Measurements from ENCODE around the gene DNAJB1.

The DNAJB1 gene

DNA sequence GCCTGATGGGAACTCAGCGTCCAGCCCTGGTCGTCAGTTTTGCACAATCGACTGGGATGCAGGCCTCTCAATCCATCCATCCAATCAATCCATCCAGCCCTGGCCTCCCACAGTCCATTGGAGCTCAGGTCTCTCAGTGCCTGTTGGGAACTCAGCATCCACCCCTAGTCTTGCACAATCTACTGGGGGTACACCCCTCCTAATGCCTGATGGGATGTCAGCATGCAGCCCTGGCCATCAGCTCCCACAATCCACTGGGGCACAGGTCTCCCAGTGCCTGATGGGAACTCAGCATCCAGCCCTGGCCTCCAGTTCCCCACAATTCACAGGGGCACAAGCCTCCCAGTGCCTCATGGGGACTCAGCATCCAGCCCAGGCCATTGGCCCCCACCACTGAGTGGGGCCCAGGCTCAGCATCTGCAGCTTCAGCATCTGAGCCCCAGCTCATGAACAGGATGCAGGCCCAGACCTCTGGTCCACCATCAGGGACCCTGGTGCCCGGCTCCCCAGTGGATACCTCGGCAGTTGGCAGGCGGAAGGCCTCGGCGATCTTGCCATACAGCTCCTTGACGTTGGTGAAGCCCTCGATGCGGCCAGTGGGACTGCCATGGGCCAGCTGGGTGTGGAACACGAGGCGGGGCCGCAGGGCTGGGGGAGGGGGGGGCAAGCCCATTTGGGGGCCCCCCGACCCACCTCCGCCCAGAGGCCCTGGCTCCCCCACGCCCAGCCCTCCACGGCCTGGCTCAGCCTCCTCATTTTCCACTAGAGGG is 35.8 kb downstream of the DNAJB1 start:
- no peak overlapping the region for H3K14ac ChIP-seq (ENCODE audit: low read length)
- no peak overlapping the region for H2BK12ac ChIP-seq (ENCODE audit: low read length)
- no peak overlapping the region for H2AK5ac ChIP-seq (ENCODE audit: low read length)
- H2BK120ac ChIP-seq (ENCODE audit: insufficient read depth, low read length, poor library complexity), result no peak overlapping the region
- H4K8ac ChIP-seq (ENCODE audit: low read depth, low read length), result no peak overlapping the region
- H3K9ac ChIP-seq (ENCODE audit: low read length), result no peak overlapping the region
- no peaks in the 10 kb centered on the region for H3K4me1 ChIP-seq (ENCODE audit: control insufficient read depth in 1 of 2, insufficient read depth in 2 of 2, low read length in 2 of 2)
- H3K4me3 ChIP-seq (ENCODE audit: low read depth, low read length), result no peak overlapping the region
- H3K36me3 ChIP-seq (ENCODE audit: control insufficient read depth in 1 of 2, insufficient read depth in 2 of 2, low read length in 2 of 2), result peaks cover 44 to 45% of the 10 kb centered on the region in 2 experiments
- H3K4ac ChIP-seq (ENCODE audit: low read depth, low read length), result no peak overlapping the region
- no peak overlapping the region for H4K91ac ChIP-seq (ENCODE audit: low read depth, low read length)
- no peaks in the 10 kb centered on the region for H3K27me3 ChIP-seq (ENCODE audit: insufficient read depth, low read length)
- H3K79me1 ChIP-seq (ENCODE audit: low read length), result no peaks in the 10 kb centered on the region
- no peak overlapping the region for H2AFZ ChIP-seq (ENCODE audit: insufficient read depth, low read length, poor library complexity)
- H2BK5ac ChIP-seq (ENCODE audit: low read depth, low read length, poor library complexity), result no peak overlapping the region
- H3K27ac ChIP-seq (ENCODE audit: low read depth, low read length), result no peak overlapping the region
- no peak for DNase-seq
- H4K12ac ChIP-seq (ENCODE audit: low read depth, low read length), result no peak overlapping the region
- WGBS (ENCODE audit: extremely low coverage, insufficient coverage, insufficient read length), result no CpG with 5 or more reads among the region's 18 CpGs
- no peaks in the 10 kb centered on the region for H3K79me2 ChIP-seq (ENCODE audit: control insufficient read depth, insufficient read depth, low read length, poor library complexity)
- no peaks in the 10 kb centered on the region for H3K9me3 ChIP-seq (ENCODE audit: insufficient read depth, low read depth, low read length)
- H3K23ac ChIP-seq (ENCODE audit: low read length), result no peak overlapping the region
- no peak overlapping the region for H3K18ac ChIP-seq (ENCODE audit: low read length)
- H3K4me2 ChIP-seq (ENCODE audit: low read length), result no peak overlapping the region

DNA sequence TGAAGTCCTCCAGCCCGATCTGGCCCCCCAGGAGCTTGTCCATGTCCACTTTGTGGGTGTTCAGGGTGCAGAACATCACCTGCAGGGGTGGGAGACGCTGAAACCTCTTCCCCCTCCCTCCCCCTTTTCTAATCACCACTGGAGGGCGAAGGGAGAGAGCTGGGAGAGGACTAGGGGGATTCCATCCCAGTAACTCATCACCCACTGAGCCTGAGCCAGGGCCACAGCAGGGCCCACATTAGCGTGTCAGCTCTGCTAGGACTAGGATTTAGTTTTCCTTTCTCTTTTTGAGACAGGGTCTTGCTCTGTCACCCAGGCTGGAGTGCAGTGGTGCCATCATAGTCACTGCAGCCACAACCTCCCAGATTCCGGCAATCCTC is 37.5 kb downstream of the DNAJB1 start:
- Histone ChIP-seq H2BK5ac (ENCODE audit: low read depth, low read length, poor library complexity) (no peak overlapping the region), H4K12ac (ENCODE audit: low read depth, low read length) (no peak overlapping the region), H3K23ac (ENCODE audit: low read length) (no peak overlapping the region), H4K8ac (ENCODE audit: low read depth, low read length) (no peak overlapping the region), H3K4me3 (ENCODE audit: low read depth, low read length) (no peak overlapping the region), H3K14ac (ENCODE audit: low read length) (no peak overlapping the region), H3K79me1 (ENCODE audit: low read length) (no peaks in the 10 kb centered on the region), H3K4me2 (ENCODE audit: low read length) (no peak overlapping the region), H4K91ac (ENCODE audit: low read depth, low read length) (no peak overlapping the region), H3K9ac (ENCODE audit: low read length) (no peak overlapping the region), H3K27me3 (ENCODE audit: insufficient read depth, low read length) (no peaks in the 10 kb centered on the region), H3K79me2 (ENCODE audit: control insufficient read depth, insufficient read depth, low read length, poor library complexity) (no peaks in the 10 kb centered on the region), H2AK5ac (ENCODE audit: low read length) (no peak overlapping the region), H2AFZ (ENCODE audit: insufficient read depth, low read length, poor library complexity) (no peak overlapping the region), H3K9me3 (ENCODE audit: insufficient read depth, low read depth, low read length) (no peaks in the 10 kb centered on the region), H3K36me3 (ENCODE audit: control insufficient read depth in 1 of 2, insufficient read depth in 2 of 2, low read length in 2 of 2) (peaks cover 42 to 47% of the 10 kb centered on the region in 2 experiments), H3K4ac (ENCODE audit: low read depth, low read length) (no peak overlapping the region), H2BK12ac (ENCODE audit: low read length) (no peak overlapping the region), H3K18ac (ENCODE audit: low read length) (no peak overlapping the region), H3K4me1 (ENCODE audit: control insufficient read depth in 1 of 2, insufficient read depth in 2 of 2, low read length in 2 of 2) (no peaks in the 10 kb centered on the region), H2BK120ac (ENCODE audit: insufficient read depth, low read length, poor library complexity) (no peak overlapping the region), H3K27ac (ENCODE audit: low read depth, low read length) (no peak overlapping the region)
- WGBS (ENCODE audit: extremely low coverage, insufficient coverage, insufficient read length), result no CpG with 5 or more reads among the region's 5 CpGs
- no peak for DNase-seq

DNA sequence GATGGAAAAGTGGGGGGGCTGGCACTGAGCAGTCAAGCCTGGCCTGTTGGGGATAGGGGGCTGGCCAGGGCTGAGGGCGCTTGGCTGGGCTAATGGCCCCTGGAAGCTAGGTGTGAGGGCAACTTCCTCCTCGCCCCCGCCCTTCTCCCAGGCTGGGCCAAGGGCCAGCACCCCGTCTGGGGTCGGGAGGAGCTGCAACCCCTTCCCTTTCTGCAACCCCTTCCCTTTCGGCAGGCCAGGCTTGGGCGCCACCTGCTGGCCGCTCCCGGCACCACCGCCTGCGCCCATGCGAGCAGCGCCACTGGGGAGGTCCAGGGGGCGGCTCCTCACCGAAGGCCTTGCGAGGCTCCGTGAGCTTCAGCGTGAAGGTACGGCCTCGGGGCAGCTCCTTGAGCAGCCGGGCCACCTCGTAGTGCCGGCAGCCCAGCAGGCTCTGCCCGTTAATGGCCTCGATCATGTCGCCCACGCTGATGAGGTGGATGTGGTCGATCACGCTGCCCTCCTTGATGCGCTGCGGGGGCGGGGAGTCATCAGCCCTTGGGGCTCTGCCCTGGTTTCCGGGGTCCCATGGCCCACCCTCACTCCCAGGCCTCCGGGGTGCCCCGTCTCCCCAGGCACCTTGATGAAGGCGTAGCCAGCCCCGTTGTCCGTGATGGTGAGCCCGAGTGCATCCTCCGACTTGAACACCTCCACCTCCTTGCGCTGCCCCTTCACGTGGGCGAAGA is 38.1 kb downstream of the DNAJB1 start:
- Histone ChIP-seq H3K36me3 (ENCODE audit: control insufficient read depth in 1 of 2, insufficient read depth in 2 of 2, low read length in 2 of 2) (peaks cover 42 to 47% of the 10 kb centered on the region in 2 experiments), H3K79me1 (ENCODE audit: low read length) (no peaks in the 10 kb centered on the region), H3K14ac (ENCODE audit: low read length) (no peak overlapping the region), H3K9me3 (ENCODE audit: insufficient read depth, low read depth, low read length) (no peaks in the 10 kb centered on the region), H3K4me1 (ENCODE audit: control insufficient read depth in 1 of 2, insufficient read depth in 2 of 2, low read length in 2 of 2) (no peaks in the 10 kb centered on the region), H3K27ac (ENCODE audit: low read depth, low read length) (no peak overlapping the region), H4K12ac (ENCODE audit: low read depth, low read length) (no peak overlapping the region), H3K27me3 (ENCODE audit: insufficient read depth, low read length) (no peaks in the 10 kb centered on the region), H3K9ac (ENCODE audit: low read length) (no peak overlapping the region), H3K4me3 (ENCODE audit: low read depth, low read length) (no peak overlapping the region), H3K4ac (ENCODE audit: low read depth, low read length) (no peak overlapping the region), H4K8ac (ENCODE audit: low read depth, low read length) (no peak overlapping the region), H4K91ac (ENCODE audit: low read depth, low read length) (no peak overlapping the region), H3K18ac (ENCODE audit: low read length) (no peak overlapping the region), H2AFZ (ENCODE audit: insufficient read depth, low read length, poor library complexity) (no peak overlapping the region), H2AK5ac (ENCODE audit: low read length) (no peak overlapping the region), H3K23ac (ENCODE audit: low read length) (no peak overlapping the region), H3K4me2 (ENCODE audit: low read length) (no peak overlapping the region), H3K79me2 (ENCODE audit: control insufficient read depth, insufficient read depth, low read length, poor library complexity) (no peaks in the 10 kb centered on the region), H2BK5ac (ENCODE audit: low read depth, low read length, poor library complexity) (no peak overlapping the region), H2BK12ac (ENCODE audit: low read length) (no peak overlapping the region), H2BK120ac (ENCODE audit: insufficient read depth, low read length, poor library complexity) (no peak overlapping the region)
- no CpG with 5 or more reads among the region's 43 CpGs for WGBS (ENCODE audit: extremely low coverage, insufficient coverage, insufficient read length)
- peak; percentile 55 to 72 for DNase-seq

DNA sequence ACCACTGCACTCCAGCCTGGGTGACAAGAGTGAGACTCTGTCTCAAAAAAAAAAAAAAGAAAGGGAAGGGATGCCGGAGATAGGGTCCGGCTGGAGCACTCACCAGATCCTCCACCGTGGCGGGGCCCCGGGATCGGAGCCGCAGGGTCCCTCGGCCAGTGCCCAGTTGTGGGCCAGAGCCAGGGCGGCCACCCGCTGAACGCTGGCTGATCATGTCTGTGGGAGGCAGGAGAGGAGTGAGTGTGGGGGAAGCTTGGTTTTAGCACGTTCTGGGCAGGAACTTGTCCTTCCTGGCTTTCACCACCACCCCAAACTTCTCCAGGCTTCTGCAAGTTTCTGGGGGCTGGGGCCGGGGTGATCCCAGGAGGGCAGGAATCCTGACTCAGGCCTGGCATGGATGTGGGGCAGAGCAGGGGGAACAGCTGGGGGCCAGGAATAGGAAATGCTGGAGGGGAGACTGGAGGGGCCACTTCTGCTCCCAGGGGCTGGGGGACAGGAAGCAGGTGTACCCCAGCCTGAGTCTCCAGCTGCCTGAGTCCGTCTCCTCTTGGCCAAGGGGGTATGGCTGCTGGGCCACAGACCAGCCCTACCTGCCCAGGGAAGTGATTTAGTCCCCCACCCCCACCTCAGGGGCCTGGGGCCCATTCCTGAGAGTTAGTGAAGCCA is 38.8 kb downstream of the DNAJB1 start:
- H3K4me2 ChIP-seq (ENCODE audit: low read length), result no peak overlapping the region
- no peak overlapping the region for H3K23ac ChIP-seq (ENCODE audit: low read length)
- H4K8ac ChIP-seq (ENCODE audit: low read depth, low read length), result no peak overlapping the region
- no peak overlapping the region for H2BK12ac ChIP-seq (ENCODE audit: low read length)
- H3K27me3 ChIP-seq (ENCODE audit: insufficient read depth, low read length), result no peaks in the 10 kb centered on the region
- H3K9ac ChIP-seq (ENCODE audit: low read length), result no peak overlapping the region
- DNase-seq, result no peak
- H3K4ac ChIP-seq (ENCODE audit: low read depth, low read length), result no peak overlapping the region
- H3K14ac ChIP-seq (ENCODE audit: low read length), result no peak overlapping the region
- H3K9me3 ChIP-seq (ENCODE audit: insufficient read depth, low read depth, low read length), result no peaks in the 10 kb centered on the region
- no peak overlapping the region for H2BK5ac ChIP-seq (ENCODE audit: low read depth, low read length, poor library complexity)
- no peak overlapping the region for H2AK5ac ChIP-seq (ENCODE audit: low read length)
- H3K27ac ChIP-seq (ENCODE audit: low read depth, low read length), result no peak overlapping the region
- H3K4me3 ChIP-seq (ENCODE audit: low read depth, low read length), result no peak overlapping the region
- no peaks in the 10 kb centered on the region for H3K79me1 ChIP-seq (ENCODE audit: low read length)
- no peak overlapping the region for H2AFZ ChIP-seq (ENCODE audit: insufficient read depth, low read length, poor library complexity)
- no peak overlapping the region for H3K18ac ChIP-seq (ENCODE audit: low read length)
- H4K12ac ChIP-seq (ENCODE audit: low read depth, low read length), result no peak overlapping the region
- H3K36me3 ChIP-seq (ENCODE audit: control insufficient read depth in 1 of 2, insufficient read depth in 2 of 2, low read length in 2 of 2), result peaks cover 42 to 47% of the 10 kb centered on the region in 2 experiments
- no peaks in the 10 kb centered on the region for H3K79me2 ChIP-seq (ENCODE audit: control insufficient read depth, insufficient read depth, low read length, poor library complexity)
- no CpG with 5 or more reads among the region's 14 CpGs for WGBS (ENCODE audit: extremely low coverage, insufficient coverage, insufficient read length)
- no peak overlapping the region for H4K91ac ChIP-seq (ENCODE audit: low read depth, low read length)
- H3K4me1 ChIP-seq (ENCODE audit: control insufficient read depth in 1 of 2, insufficient read depth in 2 of 2, low read length in 2 of 2), result no peaks in the 10 kb centered on the region
- H2BK120ac ChIP-seq (ENCODE audit: insufficient read depth, low read length, poor library complexity), result no peak overlapping the region
